ENCODE results near the gene LEKR1.
"Not testable (repeated sequence)": the region's sequence is repeated elsewhere in the genome, so short reads cannot be mapped to it uniquely, and the experiment has no call there.

The LEKR1 gene

DNA sequence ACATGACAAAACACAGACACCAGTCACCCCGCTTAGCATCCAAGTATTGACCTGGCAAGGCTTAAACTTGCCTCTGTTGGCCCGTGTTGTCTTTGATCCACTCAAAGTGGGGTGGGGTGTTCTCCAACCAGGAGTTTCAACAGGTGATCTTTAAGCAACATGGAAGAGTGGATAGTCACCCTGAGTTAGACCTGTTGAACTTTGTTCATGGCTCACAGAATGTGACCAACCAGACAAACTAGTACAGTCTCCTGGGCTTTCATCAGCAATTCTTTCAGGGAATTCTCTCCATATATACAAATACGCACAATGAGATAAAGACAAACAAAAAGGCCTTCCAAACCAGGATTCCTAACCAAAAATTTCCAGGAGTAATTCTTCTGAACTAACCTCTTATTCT, 11.9 kb downstream of the LEKR1 start:
- DNase-seq (ENCODE audit: low spot score) = no peak

DNA sequence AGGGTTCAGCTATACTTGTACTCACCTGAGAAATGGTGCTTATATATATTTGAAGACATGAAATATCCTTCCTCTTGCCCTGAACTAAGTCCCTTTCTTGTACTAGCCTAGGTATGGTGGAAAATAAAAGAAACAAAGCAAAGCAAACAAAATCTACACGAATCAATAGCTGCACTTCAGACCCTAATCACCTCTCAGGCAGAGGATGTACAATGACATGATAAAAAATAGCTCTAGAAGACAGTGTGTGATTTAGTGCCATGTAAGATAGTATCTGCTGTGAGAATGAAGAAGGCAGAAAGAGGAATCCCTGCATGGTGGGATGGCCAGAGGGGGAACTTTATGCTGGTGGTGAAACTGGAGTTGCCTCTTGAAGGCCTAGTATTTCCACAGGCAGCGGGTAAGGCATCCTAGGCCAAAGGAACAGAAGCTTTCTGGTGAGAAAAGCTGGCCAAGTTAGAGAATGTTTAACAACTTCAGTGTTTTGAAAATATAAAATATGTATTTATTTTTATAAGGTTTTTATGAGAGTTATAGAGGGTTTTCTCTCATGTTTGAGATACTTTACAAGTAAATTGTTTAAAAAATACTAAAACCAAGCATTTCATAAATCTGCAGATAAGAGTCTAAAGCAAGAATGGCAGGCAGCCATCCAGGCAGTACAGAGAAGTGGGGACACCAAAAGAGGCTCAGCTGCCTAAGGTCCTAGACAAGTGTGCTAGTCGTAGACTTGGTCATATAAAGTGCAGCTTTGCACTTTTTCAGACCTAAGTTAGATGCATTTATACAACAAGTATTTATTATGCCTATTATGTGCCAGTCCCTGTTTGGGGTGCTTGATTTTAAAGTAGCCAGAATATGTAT, 14.9 kb downstream of the LEKR1 start:
- DNase-seq (ENCODE audit: low spot score) = no peak

GRCh38 chr3:156843071-156843808, 17.1 kb downstream of the LEKR1 start:
- DNase-seq (ENCODE audit: low spot score) = no peak

DNA sequence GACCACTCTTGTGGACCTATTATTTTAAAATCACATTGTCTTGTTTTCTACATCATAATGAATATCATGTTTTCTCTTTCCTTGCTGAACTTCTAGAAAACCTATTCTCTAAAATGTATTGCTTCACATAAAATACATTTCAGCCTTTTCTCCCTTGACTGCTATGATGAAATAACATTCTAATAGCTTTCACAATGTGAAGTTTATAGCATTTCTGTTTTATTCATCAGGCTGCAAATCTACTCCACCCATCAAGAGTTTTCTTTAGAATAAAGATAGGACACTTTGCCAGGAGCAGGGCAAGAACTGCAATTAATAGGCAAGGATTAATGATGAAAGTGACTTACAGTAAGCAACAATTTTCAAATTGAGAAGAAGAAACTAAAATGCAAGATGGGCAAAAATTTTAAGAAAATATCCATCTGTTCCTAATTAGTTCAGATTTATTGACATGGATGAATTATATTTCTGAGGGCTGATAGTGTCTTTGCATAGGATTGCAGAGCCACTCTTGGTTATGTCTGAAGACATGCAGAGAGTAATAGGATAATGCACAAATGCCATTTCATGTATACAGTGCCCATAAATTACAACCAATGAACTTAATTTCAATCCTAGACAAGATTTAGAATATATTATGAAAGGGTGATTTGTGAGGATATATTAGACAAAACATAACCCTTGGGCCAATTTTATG, 21.7 kb downstream of the LEKR1 start:
- no peak for DNase-seq (ENCODE audit: low spot score)

GRCh38 chr3:156859578-156859977, 33.4 kb downstream of the LEKR1 start:
- DNase-seq (ENCODE audit: low spot score) = no peak

- DNase-seq (ENCODE audit: low spot score) = no peak
These were observed 34.7 kb downstream of the LEKR1 start for GRCh38 chr3:156860873-156861272.

- no peak for DNase-seq (ENCODE audit: low spot score)
These were observed 36.2 kb downstream of the LEKR1 start for GRCh38 chr3:156862338-156862737.

- DNase-seq (ENCODE audit: low spot score) = no peak
These were observed 39.6 kb downstream of the LEKR1 start for GRCh38 chr3:156865732-156866131.

DNA sequence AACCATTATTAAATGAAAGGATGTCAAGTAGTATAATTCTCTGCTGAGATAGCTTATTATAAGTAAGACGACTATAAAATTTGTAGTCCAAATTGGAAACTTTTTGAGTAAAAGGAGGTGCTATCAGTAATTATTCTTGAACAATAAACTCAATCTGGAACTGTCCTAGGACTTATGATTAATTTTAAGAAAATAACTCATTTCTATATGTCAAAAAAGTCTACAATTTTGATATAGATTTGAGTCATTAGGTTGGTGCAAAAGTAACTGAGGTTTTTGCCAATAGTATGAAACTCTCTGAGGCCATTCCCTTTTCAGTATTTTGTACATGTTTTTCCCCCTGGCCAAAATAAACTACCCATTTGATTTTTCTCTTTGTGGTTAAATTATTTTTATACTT, 41.0 kb downstream of the LEKR1 start:
- peak; percentile 31 for DNase-seq (ENCODE audit: low spot score)

- DNase-seq (ENCODE audit: low spot score) = no peak
These were observed 41.8 kb downstream of the LEKR1 start for GRCh38 chr3:156867920-156868319.

- no peak for DNase-seq (ENCODE audit: low spot score)
These were observed 47.8 kb downstream of the LEKR1 start for GRCh38 chr3:156873906-156874305.

DNA sequence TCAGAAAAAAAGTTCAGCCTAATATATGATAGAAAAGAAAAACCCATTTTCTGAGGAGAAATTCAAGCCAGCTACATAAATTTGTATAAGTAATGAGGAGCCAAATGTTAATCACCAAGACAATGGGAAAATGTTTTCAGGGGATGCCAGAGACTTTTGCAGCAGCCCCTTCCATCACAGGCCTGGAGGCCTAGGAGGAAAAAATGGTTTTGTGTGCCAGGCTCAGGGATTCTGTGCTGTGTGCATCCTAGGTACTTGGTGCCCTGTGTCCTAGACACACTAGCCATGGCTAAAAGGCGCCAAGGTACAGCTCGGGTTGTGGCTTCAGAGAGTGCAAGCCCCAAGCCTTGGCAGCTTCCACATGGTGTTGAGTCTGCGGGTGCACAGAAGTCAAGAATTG, 53.3 kb downstream of the LEKR1 start:
- DNase-seq (ENCODE audit: low spot score) = not testable (repeated sequence)

DNA sequence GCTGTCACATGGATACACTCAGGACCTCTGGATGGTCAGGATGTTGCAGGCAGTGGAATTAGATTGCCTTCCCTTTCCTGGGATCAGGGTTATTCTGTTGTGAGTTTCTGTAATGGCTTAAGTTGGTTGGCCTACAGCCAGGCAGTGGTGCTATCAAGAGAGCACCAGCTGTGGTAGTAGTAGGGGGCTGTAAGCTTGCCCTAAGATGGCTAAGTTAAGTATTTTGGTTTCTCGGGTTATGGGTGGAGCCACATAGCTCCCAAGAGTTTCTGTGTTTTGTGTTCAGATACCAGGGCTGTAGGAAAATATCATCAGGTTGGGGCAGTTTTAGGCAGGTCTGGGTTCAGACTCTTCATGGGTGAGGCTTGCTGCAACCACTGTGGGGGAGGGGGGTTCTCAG, 59.6 kb downstream of the LEKR1 start:
- DNase-seq (ENCODE audit: low spot score) = no peak

GRCh38 chr3:156888176-156888575, 62.0 kb downstream of the LEKR1 start:
- DNase-seq (ENCODE audit: low spot score) = no peak

DNA sequence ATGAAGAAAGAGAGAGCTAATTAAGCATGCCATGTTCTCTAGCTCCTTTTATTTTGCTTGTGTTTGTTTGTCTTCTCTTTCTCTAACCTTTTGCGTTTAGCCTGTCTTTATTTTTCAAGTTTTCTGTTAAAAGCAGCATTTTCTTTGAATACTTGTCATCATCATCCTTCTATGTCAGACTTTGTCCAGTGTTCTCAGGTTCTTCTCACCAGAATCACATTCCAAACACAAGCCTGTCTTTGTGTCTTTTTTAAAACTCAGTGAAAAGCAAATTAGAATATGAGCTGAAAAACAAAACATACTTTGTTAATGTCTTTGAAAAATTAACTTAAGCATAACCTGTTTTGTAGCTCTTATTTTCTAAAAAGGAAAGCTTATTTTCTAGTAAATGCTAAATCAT, 62.4 kb downstream of the LEKR1 start:
- no peak for DNase-seq (ENCODE audit: low spot score)

DNA sequence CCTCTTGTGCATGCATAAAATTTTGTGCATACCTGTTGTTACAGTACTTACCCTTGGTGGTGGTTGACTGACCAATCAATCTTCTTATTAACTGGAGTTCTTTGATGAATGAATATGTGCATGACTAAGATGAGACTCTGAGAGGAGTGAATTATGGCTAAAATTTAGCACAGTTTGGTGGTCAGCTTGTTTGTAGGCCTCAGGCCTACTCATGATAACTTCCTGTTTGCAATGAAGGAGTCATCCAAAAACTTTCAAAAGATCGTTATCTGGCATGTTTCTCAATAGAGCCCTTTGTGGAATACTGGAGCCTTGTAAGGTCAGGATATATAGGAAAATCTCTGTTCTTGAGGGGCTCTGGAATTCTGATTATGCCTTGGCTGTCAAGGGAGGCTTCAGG, 66.5 kb downstream of the LEKR1 start:
- DNase-seq (ENCODE audit: low spot score) = peak; percentile 11

DNA sequence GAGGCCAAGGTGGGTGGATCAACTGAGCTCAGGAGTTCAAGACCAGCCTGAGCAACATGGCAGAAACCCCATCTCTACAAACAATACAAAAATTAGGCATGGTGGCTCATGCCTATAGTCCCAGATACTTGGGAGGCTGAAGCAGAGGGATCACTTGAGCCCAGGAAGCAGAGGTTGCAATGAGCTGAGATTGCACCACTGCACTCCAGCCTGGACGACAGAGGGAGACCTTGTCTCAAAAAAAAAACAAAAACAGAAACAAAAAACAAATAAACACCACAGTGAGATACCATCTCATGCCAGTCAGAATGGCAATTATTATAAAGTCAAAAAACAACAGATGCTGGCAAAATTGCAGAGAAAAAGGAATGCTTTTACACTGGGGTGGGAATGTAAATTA, 69.2 kb downstream of the LEKR1 start:
- DNase-seq (ENCODE audit: low spot score) = not testable (repeated sequence)

GRCh38 chr3:156897851-156898250, 71.7 kb downstream of the LEKR1 start:
- not testable (repeated sequence) for DNase-seq (ENCODE audit: low spot score)

- no peak for DNase-seq (ENCODE audit: low spot score)
These were observed 72.2 kb downstream of the LEKR1 start for GRCh38 chr3:156898296-156898880.

DNA sequence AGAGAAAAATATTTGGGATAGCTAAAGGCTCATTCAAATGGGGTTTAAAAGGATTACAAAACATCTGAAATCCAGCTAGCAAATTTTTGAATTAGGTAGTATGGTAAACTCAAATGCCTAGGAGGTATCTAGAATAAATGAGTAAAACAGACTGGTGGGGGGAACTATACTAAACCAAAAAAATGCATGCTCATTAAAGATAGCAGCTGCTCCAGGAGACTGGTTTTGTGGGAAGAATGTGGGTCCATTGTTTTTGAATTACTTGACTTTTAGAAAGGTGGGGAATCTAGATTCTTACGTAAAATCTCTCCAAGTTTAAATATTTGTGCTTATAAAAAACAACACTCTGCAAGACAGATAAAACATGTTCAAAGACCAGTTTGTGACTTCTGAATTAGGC, 73.8 kb downstream of the LEKR1 start:
- no peak for DNase-seq (ENCODE audit: low spot score)

- no peak for DNase-seq (ENCODE audit: low spot score)
These were observed 76.8 kb downstream of the LEKR1 start for GRCh38 chr3:156902916-156903315.

GRCh38 chr3:156906275-156906674, 80.1 kb downstream of the LEKR1 start:
- no peak for DNase-seq (ENCODE audit: low spot score)

All from activated CD4-positive, alpha-beta T cell treated with anti-CD3 and anti-CD28 coated beads, Interleukin-2, Interleukin-4, amounts not matched to agents 100 ng/mL and 50 ng/mL, durations not matched to agents 16 hours and 8 hours (primary cell).